Retinal pigment epithelial cell (primary cell): Measurements from ENCODE around the gene SLC28A1.

Source experiments
- DNase-seq: peaks from one replicate; pipeline ENCODE4 v3.0.0-alpha.2; 2010; ENCODE audit warnings: low read depth
- H3K4me3 ChIP-seq: 2 replicates; pipeline ENCODE4 v1.5.1; 2011; ENCODE audit warnings: mild to moderate bottlenecking, low read length, control low read depth, moderate library complexity
- TF ChIP-seq, protein P1 (sequence below): conservative IDR thresholded peaks from 2 replicates; pipeline ENCODE4 v1.5.1; 2011; ENCODE audit warnings: low read depth, low read length, control low read depth, inconsistent platforms

SLC28A1 gene

GRCh38 chr15:84968301-84968700, 83.8 kb downstream of the SLC28A1 start:
- TF ChIP-seq, protein P1, sequence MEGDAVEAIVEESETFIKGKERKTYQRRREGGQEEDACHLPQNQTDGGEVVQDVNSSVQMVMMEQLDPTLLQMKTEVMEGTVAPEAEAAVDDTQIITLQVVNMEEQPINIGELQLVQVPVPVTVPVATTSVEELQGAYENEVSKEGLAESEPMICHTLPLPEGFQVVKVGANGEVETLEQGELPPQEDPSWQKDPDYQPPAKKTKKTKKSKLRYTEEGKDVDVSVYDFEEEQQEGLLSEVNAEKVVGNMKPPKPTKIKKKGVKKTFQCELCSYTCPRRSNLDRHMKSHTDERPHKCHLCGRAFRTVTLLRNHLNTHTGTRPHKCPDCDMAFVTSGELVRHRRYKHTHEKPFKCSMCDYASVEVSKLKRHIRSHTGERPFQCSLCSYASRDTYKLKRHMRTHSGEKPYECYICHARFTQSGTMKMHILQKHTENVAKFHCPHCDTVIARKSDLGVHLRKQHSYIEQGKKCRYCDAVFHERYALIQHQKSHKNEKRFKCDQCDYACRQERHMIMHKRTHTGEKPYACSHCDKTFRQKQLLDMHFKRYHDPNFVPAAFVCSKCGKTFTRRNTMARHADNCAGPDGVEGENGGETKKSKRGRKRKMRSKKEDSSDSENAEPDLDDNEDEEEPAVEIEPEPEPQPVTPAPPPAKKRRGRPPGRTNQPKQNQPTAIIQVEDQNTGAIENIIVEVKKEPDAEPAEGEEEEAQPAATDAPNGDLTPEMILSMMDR, result no peak
- DNase-seq, result no peak

GRCh38 chr15:84969257-84969656, 84.8 kb downstream of the SLC28A1 start:
- H3K4me3 ChIP-seq, result no peak overlapping the region
- DNase-seq, result no peak
- TF ChIP-seq, protein P1, result no peak

More at GRCh38 chr15:84968301-84968700, 83.8 kb downstream of the SLC28A1 start:
- no peak overlapping the region for H3K4me3 ChIP-seq

- TF ChIP-seq, protein P1, result no peak
- no peak overlapping the region for H3K4me3 ChIP-seq
- no peak for DNase-seq
These were observed 86.4 kb downstream of the SLC28A1 start for GRCh38 chr15:84970843-84971242.

DNA sequence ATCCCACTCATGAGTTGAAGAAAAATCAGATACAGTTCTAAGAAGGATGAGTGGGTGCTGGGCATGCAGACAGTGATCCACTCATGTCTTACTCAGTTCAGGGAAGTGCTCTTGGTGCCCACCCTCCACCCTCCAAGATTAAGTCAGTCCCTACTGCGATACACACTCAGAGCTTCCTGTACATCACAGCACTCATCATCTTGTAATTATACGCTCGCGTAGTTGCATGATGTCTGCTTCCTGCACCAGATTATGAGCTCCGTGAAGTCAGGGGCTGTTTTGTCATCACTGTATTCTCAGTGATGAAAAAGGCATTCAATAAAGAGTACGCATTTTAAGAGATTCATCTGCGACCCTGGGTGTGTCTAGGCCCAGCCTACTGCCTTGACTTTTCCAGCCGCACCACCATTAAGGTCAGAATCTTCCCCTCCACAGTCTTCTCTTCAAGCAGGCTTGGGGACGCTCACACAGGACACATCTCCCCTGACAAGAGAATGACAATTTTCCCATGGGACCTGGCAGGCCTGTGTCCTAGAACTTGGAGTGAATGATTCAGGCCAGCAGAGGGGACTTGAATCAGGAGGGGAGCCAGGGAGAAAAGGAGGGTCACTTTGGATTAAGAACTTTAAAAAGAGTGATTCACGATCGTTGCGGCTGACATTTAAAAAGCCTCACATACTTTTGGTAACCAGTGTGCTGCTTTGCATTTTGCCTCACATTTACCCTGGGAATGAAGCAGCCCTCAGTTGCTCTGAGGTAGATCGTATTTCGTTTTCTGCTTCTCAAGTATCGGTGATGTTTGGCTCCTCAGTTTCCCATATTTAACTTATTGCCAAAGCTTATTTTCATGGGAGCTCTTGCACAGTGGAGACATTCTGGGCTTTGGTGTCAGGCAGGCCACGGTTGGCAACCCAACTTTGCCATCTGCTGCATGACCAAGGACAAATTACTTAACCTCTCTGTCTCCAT, 89.3 kb downstream of the SLC28A1 start:
- H3K4me3 ChIP-seq, result no peak overlapping the region
- DNase-seq, result no peak
- TF ChIP-seq, protein P1, result no peak

GRCh38 chr15:84975871-84976351, 91.4 kb downstream of the SLC28A1 start:
- H3K4me3 ChIP-seq, result no peak overlapping the region
- DNase-seq, result no peak
- TF ChIP-seq, protein P1, result no peak

DNA sequence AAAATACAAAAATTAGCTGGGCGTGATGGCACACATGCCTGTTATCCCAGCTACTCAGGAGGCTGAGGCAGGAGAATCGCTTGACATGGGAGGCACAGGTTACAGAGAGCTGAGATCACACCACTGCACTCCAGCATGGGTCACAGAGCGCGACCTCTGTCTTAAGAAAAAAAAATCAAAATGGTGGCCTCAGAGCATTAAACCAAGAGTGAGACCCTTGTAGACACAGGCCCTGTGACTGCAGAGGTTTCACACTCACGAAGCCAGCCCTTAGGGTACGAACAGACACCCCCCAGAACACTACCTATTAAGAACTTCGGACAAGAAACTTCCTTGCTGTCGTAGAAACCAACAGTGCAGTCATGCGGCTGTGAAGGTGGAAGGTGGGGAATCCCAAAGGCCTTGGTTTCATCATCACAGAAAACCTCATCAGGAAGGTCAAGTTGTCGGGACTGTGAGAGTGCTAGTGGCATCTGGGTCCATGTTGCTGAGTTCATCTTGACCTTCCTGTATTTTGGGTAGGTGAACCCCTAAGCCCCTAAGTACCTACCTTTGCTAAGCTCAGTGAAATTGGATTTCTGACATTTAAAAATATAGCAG, 92.4 kb downstream of the SLC28A1 start:
- H3K4me3 ChIP-seq, result no peak overlapping the region
- TF ChIP-seq, protein P1, result no peak
- no peak for DNase-seq
